Heart right ventricle (tissue), 16 donors: Measurements from ENCODE around the gene ETNK2. TPM values are rescaled to one million over a fixed set of nuclear protein-coding genes. Genes with fewer than 3 reads are reported as not detected.
"Not testable (repeated sequence)": the region's sequence is repeated elsewhere in the genome, so short reads cannot be mapped to it uniquely, and the experiment has no call there.

ENCODE experiments used
- ATAC-seq, 8 donors: fragments of 200-7000 bp; cut with Tn5 transposase; one replicate each; pipeline ENCODE4 v1.9.1; 2020; ENCODE audit warnings: mild to moderate bottlenecking in 8 of 8, moderate library complexity in 8 of 8, moderate number of reproducible peaks in 1 of 8
- DNase-seq, 2 donors: peaks; one replicate each; pipeline ENCODE4 v3.0.0-alpha.2; 2020
- H3K27ac ChIP-seq, 10 donors: fragments of 200-600 bp; sonication (generic) in 2 of 10; one replicate each; pipeline versions ENCODE4 v1.5.0 to v1.8.0; 2020 to 2022; ENCODE audit warnings: mild to moderate bottlenecking in 3 of 10
- H3K27me3 ChIP-seq, 7 donors: fragments of 200-600 bp; one replicate each; pipeline ENCODE4 v1.8.0; 2021 to 2022; ENCODE audit warnings: mild to moderate bottlenecking in 2 of 7
- H3K36me3 ChIP-seq, 9 donors: fragments of 200-600 bp; sonication (generic) in 1 of 9; one replicate each; pipeline versions ENCODE4 v1.5.0 to v1.8.0; 2020 to 2022; ENCODE audit warnings: mild to moderate bottlenecking in 2 of 9
- H3K4me1 ChIP-seq, 9 donors: fragments of 200-600 bp; sonication (generic) in 1 of 9; one replicate each; pipeline versions ENCODE4 v1.5.0 to v1.8.0; 2020 to 2022; ENCODE audit warnings: mild to moderate bottlenecking in 4 of 9
- H3K4me3 ChIP-seq, 10 donors: fragments of 200-600 bp; sonication (generic) in 2 of 10; one replicate each; pipeline versions ENCODE4 v1.5.0 to v1.8.0; 2020 to 2022; ENCODE audit warnings: mild to moderate bottlenecking in 7 of 10, moderate library complexity in 2 of 10
- H3K9me3 ChIP-seq, 11 donors: fragments of 200-600 bp in 10 of 11; sonication (generic) in 2 of 11; one replicate each; pipeline versions ENCODE4 v1.5.0 to v1.8.0; 2013 to 2022; ENCODE audit warnings: mild to moderate bottlenecking in 2 of 11, control low read depth in 1 of 11, moderate library complexity in 1 of 11
- WGBS, 2 donors: extraction: QIAGEN DNeasy Blood & Tissue Kit; methylation state at CpG; one replicate each; pipeline ENCODE4 v1.1.7; 2013; ENCODE audit warnings: inconsistent platforms in 1 of 2; 5-methylcytosine and 5-hydroxymethylcytosine counted together
- intact Hi-C, 10 donors: fragments of 100-400 bp; cut with DNase I; formaldehyde crosslinking; loops; one replicate each; pipeline versions ENCODE4 v1.11.1 to v1.14.2; 2022
- polyA plus RNA-seq, 2 donors: library from polyadenylated mRNA; stranded (reverse); fragments of 200-250 nt; gene quantifications; one replicate each; pipeline ENCODE4 v1.2.3, GENCODE V29; 2013
- total RNA-seq, 10 donors: library from RNA; stranded (reverse); fragmentation: NEBNext Ultra II Directional in 3 of 10; extraction: Animal tissue kit (Norgen Biotek cat#: 25700) in 3 of 10; gene quantifications; one replicate each; pipeline versions ENCODE4 v1.2.1 to v1.2.4, GENCODE V29; 2021 to 2023
- TF ChIP-seq, protein P1 (sequence below), 9 donors: fragments of 200-600 bp; sonication (generic) in 2 of 9; IDR thresholded peaks; one replicate each; pipeline versions ENCODE4 v1.5.0 to v1.8.0; 2021 to 2022; ENCODE audit warnings: antibody characterized with exemption in 9 of 9, mild to moderate bottlenecking in 5 of 9, moderate library complexity in 1 of 9
- donor health status: Arrhythmogenic right ventricular cardiomyopathy.
- donor health status: ischemic (EF 13 %, LVEDD 7.1; RV severe dilation, severe dysfunction).
- donor health status: healthy with polysubstance abuse.
- donor health status: DM: no; HTN: yes; CAD: no.
- donor health status: DM: no; HTN: no; CAD: no.
- donor health status: ischemic (EF 25% LVEDD 6.9; RV normal size, moderate dysfunction).
- donor health status: ischemic (EF 25% LVEDD 5.7; RV mildly dilated, moderate dysfunction).
- donor health status: healthy.
- donor health status: DM: yes; HTN: yes; CAD: no.
- donor health status: Ischemic cardiomyopathy.
- donor health status: ischemic (EF 35%, LVEDD 5.7; RV mildly dilated, moderate dysfunction).
- donor health status: nonischemic (EF 11% LVEDD 7.7; RV severe dilation, severe dysfunction).
- donor health status: DM: yes; HTN: yes; CAD: no.
- donor health status: PGD.
- donor health status: ischemic (EF 29% LVEDD 5.4; RV normal size, mild dysfunction).
- donor health status: nonischemic (EF 23%, LVEDD 6.1; RV moderate dilation, normal function).

ETNK2 gene
- total and polyA plus RNA-seq, 12 donors, result 0.47 to 5.2 (median 2.3) TPM

DNA sequence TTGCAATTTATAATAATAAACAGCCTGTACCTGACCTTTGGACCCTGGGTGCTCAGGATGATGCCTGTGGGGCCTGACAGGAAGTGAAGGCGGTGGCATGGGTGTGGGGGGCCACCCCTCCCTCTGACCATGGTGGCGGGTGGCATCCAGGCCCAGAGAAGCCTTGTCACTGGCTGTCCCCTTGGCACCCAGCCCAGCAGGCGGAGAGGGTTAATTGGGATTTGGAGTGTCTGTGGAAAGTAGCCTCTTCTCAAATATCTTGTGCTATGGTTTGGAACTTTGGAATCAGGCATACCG, 58.5 kb downstream of the ETNK2 start:
- Histone ChIP-seq H3K36me3 (no peaks in the 10 kb centered on the region), H3K9me3 (no peaks in the 10 kb centered on the region), H3K4me1 (peaks cover 5 to 92% (median 57%) of the 10 kb centered on the region in 9 donors), H3K4me3 (no peak overlapping the region), H3K27ac (peak overlapping the region in 3 of 10 donors; percentile 16 to 62 (median 34)), H3K27me3 (no peaks in the 10 kb centered on the region)
- DNase-seq (no peak), ATAC-seq (no peak)
- TF ChIP-seq, protein P1, sequence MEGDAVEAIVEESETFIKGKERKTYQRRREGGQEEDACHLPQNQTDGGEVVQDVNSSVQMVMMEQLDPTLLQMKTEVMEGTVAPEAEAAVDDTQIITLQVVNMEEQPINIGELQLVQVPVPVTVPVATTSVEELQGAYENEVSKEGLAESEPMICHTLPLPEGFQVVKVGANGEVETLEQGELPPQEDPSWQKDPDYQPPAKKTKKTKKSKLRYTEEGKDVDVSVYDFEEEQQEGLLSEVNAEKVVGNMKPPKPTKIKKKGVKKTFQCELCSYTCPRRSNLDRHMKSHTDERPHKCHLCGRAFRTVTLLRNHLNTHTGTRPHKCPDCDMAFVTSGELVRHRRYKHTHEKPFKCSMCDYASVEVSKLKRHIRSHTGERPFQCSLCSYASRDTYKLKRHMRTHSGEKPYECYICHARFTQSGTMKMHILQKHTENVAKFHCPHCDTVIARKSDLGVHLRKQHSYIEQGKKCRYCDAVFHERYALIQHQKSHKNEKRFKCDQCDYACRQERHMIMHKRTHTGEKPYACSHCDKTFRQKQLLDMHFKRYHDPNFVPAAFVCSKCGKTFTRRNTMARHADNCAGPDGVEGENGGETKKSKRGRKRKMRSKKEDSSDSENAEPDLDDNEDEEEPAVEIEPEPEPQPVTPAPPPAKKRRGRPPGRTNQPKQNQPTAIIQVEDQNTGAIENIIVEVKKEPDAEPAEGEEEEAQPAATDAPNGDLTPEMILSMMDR (IDR thresholded peaks at IDR 0.05), result no peak
- 84 to 90% methylated on average over 4 of the region's 4 CpGs for WGBS, 2 donors
- intact Hi-C loops, result no loop called here

DNA sequence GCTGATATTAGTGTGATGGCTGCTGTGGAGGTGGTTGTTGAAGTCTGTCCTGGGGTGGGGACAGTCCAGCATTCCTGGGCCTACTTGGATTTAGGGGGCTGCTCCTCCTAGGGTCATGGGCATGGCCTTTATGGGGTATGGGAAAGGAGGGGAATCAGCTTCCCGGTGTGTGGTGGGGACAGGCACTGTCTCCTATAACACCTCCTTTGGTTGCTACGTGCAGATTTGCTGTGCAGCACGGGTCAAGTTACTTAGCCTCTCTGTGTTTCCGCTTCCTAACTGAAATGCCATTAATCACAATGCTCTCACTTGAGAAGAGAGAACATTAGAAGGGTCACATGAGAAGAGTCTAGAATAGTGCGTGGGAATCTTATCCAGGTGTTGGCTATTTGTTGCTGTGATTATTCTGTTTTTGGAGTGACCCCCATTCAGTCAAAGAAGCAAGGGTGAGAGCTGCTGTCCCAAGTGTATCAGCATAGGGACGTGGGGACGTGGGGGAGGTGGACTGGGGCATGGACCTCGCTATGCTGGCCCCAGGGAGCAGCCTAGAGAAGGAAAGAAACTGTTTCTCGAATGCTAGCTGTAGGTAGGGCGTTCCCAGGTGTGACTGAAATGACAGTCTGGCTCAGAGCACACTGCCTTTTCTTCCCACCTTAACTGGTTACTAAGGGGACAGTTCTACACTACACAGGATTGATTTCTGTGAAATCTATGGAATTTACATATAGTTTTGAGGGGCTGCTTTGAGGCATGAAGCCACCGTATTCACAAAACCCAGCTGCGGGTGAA, 59.0 kb downstream of the ETNK2 start:
- H3K4me1 ChIP-seq, result peaks cover 10 to 92% (median 63%) of the 10 kb centered on the region in 9 donors
- H3K4me3 ChIP-seq, result no peak overlapping the region
- TF ChIP-seq, protein P1 (IDR thresholded peaks at IDR 0.05), result no peak
- intact Hi-C loops, result no loop called here
- no peak for DNase-seq
- no peak for ATAC-seq
- no peaks in the 10 kb centered on the region for H3K27me3 ChIP-seq
- no peaks in the 10 kb centered on the region for H3K9me3 ChIP-seq
- peak overlapping the region in 3 of 10 donors; percentile 16 to 62 (median 34) for H3K27ac ChIP-seq
- no peaks in the 10 kb centered on the region for H3K36me3 ChIP-seq
- WGBS, 2 donors, result 81 to 83% methylated on average over 12 of the region's 12 CpGs

DNA sequence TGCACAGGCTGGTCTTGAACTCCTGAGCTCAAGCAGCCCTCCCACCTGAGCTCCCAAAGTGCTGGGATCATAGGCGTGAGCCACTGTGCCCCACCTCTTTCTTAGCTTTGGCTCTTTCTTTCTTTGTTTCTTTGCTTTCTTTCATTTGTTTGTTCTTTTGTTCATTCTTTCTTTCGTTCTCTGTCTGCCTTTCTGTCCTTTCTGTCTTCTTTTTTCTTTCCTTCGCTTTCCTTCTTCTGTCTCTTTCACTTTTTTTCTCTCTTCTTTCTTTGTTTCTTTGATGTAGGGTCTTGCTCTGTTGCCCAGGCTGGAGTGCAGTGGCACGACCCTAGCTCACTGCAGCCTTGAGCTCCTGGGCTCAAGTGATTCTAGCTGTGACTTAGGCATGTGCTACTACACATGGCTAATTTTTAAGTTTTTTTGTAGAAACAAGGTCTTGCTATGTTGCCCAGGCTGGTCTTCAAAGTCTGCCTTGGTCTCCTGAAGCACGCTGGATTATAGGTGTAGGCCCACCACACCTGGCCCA, 60.0 kb downstream of the ETNK2 start:
- Histone ChIP-seq H3K27ac (no peak overlapping the region), H3K27me3 (no peaks in the 10 kb centered on the region), H3K4me3 (no peak overlapping the region), H3K36me3 (no peaks in the 10 kb centered on the region), H3K4me1 (peaks cover 19 to 94% (median 73%) of the 10 kb centered on the region in 9 donors), H3K9me3 (no peaks in the 10 kb centered on the region)
- TF ChIP-seq, protein P1 (IDR thresholded peaks at IDR 0.05), result no peak
- intact Hi-C loops, result no loop called here
- WGBS, 2 donors, result 95 to 99% methylated on average over 5 of the region's 5 CpGs
- ATAC-seq (no peak), DNase-seq (no peak)

DNA sequence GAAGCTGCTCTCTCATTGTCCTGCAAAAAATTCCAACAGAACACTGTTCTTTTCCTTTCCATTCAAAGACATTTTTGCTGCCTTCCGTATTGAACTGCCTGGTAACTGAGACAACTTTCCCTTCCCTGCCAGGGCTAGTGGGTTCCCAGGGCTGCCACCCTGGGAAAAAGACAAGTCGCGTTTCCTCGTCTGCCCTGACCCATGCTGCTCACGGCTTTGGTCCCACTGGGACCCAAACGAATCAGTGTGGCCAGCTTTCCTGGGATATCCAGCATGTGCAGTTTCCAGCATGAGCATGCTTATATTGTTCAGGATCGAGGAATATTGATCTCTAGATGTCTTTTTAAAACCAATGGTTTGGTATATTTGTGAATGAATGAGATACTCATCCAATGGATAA, 60.8 kb downstream of the ETNK2 start:
- peak overlapping the region in 2 of 10 donors; percentile 41 to 52 for H3K27ac ChIP-seq
- DNase-seq, result no peak
- ATAC-seq, result no peak
- H3K36me3 ChIP-seq, result no peaks in the 10 kb centered on the region
- intact Hi-C loops, result no loop called here
- H3K27me3 ChIP-seq, result no peaks in the 10 kb centered on the region
- no peaks in the 10 kb centered on the region for H3K9me3 ChIP-seq
- H3K4me3 ChIP-seq, result no peak overlapping the region
- TF ChIP-seq, protein P1 (IDR thresholded peaks at IDR 0.05), result no peak
- 68 to 75% methylated on average over 7 of the region's 7 CpGs for WGBS, 2 donors
- H3K4me1 ChIP-seq, result peaks cover 19 to 97% (median 74%) of the 10 kb centered on the region in 9 donors

DNA sequence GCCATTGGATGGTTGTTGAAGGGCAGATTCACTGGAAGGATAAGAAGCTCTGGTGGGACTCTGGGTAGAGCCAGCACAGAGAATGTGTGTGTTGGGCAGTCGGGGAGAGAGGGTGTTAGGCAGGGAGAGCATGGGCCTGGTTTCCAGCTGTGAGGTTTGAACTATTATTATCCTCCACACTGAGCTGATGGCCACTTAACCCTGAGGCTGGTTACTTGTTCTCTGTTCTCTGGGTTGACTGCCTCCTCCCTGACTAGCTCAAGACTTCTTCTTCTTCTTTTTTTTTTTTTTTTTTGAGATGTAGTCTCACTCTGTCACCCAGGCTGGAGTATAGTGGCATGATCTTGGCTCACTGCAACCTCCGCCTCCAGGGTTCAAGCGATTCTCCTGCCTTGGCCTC, 61.7 kb downstream of the ETNK2 start:
- H3K4me3 ChIP-seq, H3K9me3 ChIP-seq, ATAC-seq, intact Hi-C loops, H3K36me3 ChIP-seq, DNase-seq, H3K27me3 ChIP-seq: not testable (repeated sequence)
- peaks cover 19 to 100% (median 66%) of the 10 kb centered on the region in 9 donors for H3K4me1 ChIP-seq
- H3K27ac ChIP-seq, result peak overlapping the region in 4 of 10 donors; percentile 52 to 79 (median 64)
- WGBS, 2 donors, result 87 to 89% methylated on average over 3 of the region's 3 CpGs
